ENCODE data around the gene PDSS2. TPM values are rescaled to one million over a fixed set of nuclear protein-coding genes. Genes with fewer than 3 reads are reported as not detected.
"Not testable (repeated sequence)": the region's sequence is repeated elsewhere in the genome, so short reads cannot be mapped to it uniquely, and the experiment has no call there.

PDSS2 gene
- polyA plus RNA-seq, 1 donor from 2014 or later: 4.6 TPM

- H3K36me3 ChIP-seq (ENCODE audit: insufficient read depth, low read length): no peaks in the 10 kb centered on the region
- no peak for TF ChIP-seq CTCF (IDR thresholded peaks at IDR 0.05; ENCODE audit: poor library complexity, severe bottlenecking)
- TF ChIP-seq POLR2AphosphoS5 (IDR thresholded peaks at IDR 0.05): no peak
- TF ChIP-seq EP300 (conservative IDR thresholded peaks at IDR 0.05; ENCODE audit: poor library complexity, severe bottlenecking): no peak
- no peak for TF ChIP-seq MXI1 (conservative IDR thresholded peaks at IDR 0.05; ENCODE audit: poor library complexity, severe bottlenecking)
- TF ChIP-seq TAF1 (IDR thresholded peaks at IDR 0.05; ENCODE audit: low read depth): no peak
- no peak for TF ChIP-seq EZH2 (IDR thresholded peaks at IDR 0.05; ENCODE audit: borderline replicate concordance, insufficient read depth, low read length, poor library complexity, severe bottlenecking)
- TF ChIP-seq SMC3 (conservative IDR thresholded peaks at IDR 0.05; ENCODE audit: poor library complexity): no peak
- no peak for TF ChIP-seq RAD21 (conservative IDR thresholded peaks at IDR 0.05)
- no peak for TF ChIP-seq REST (IDR thresholded peaks at IDR 0.05; ENCODE audit: borderline replicate concordance)
These were observed 287.9 kb downstream of the PDSS2 start for GRCh38 chr6:107171513-107171912.

GRCh38 chr6:107164299-107164698 lies 295.1 kb downstream of the PDSS2 start:
- H3K9ac ChIP-seq (ENCODE audit: low read length); H3K4me3 ChIP-seq (ENCODE audit: low read length); H2AFZ ChIP-seq (ENCODE audit: low read depth, low read length); H3K27me3 ChIP-seq (ENCODE audit: insufficient read depth, low read depth, low read length); H3K9me3 ChIP-seq (ENCODE audit: low read length); H3K36me3 ChIP-seq (ENCODE audit: insufficient read depth, low read length); H3K79me2 ChIP-seq (replicated peaks; ENCODE audit: insufficient read depth, low read length); H3K4me2 ChIP-seq (ENCODE audit: low read length); H4K20me1 ChIP-seq (ENCODE audit: insufficient read depth); H3K9me2 ChIP-seq (ENCODE audit: insufficient read depth, low read length); H3K27ac ChIP-seq (ENCODE audit: low read length); H3F3A ChIP-seq (ENCODE audit: insufficient read depth, low read length, poor library complexity, severe bottlenecking): not testable (repeated sequence)

More at GRCh38 chr6:107171513-107171912, 287.9 kb downstream of the PDSS2 start:
- H4K20me1 ChIP-seq (ENCODE audit: insufficient read depth): no peaks in the 10 kb centered on the region
- no peaks in the 10 kb centered on the region for H3F3A ChIP-seq (ENCODE audit: insufficient read depth, low read length, poor library complexity, severe bottlenecking)
- no peak overlapping the region for H3K9ac ChIP-seq (ENCODE audit: low read length)
- no peaks in the 10 kb centered on the region for H3K9me3 ChIP-seq (ENCODE audit: low read length)
- no peaks in the 10 kb centered on the region for H3K79me2 ChIP-seq (replicated peaks; ENCODE audit: insufficient read depth, low read length)
- no peaks in the 10 kb centered on the region for H3K27me3 ChIP-seq (ENCODE audit: insufficient read depth, low read depth, low read length)
- no peaks in the 10 kb centered on the region for H3K9me2 ChIP-seq (ENCODE audit: insufficient read depth, low read length)
- H3K27ac ChIP-seq (ENCODE audit: low read length): no peak overlapping the region
- H3K4me2 ChIP-seq (ENCODE audit: low read length): no peak overlapping the region
- no peak overlapping the region for H3K4me3 ChIP-seq (ENCODE audit: low read length)
- no peak overlapping the region for H2AFZ ChIP-seq (ENCODE audit: low read depth, low read length)

GRCh38 chr6:107161521-107161920 lies 297.8 kb downstream of the PDSS2 start:
- no peak overlapping the region for H3K9ac ChIP-seq (ENCODE audit: low read length)
- no peak for TF ChIP-seq RAD21 (conservative IDR thresholded peaks at IDR 0.05)
- no peak overlapping the region for H3K27ac ChIP-seq (ENCODE audit: low read length)
- no peaks in the 10 kb centered on the region for H3K27me3 ChIP-seq (ENCODE audit: insufficient read depth, low read depth, low read length)
- no peak overlapping the region for H3K4me2 ChIP-seq (ENCODE audit: low read length)
- H2AFZ ChIP-seq (ENCODE audit: low read depth, low read length): no peak overlapping the region
- no peaks in the 10 kb centered on the region for H4K20me1 ChIP-seq (ENCODE audit: insufficient read depth)
- H3K9me2 ChIP-seq (ENCODE audit: insufficient read depth, low read length): no peaks in the 10 kb centered on the region
- no peak overlapping the region for H3K4me3 ChIP-seq (ENCODE audit: low read length)
- no peaks in the 10 kb centered on the region for H3F3A ChIP-seq (ENCODE audit: insufficient read depth, low read length, poor library complexity, severe bottlenecking)
- H3K9me3 ChIP-seq (ENCODE audit: low read length): no peaks in the 10 kb centered on the region
- H3K79me2 ChIP-seq (replicated peaks; ENCODE audit: insufficient read depth, low read length): no peaks in the 10 kb centered on the region
- no peaks in the 10 kb centered on the region for H3K36me3 ChIP-seq (ENCODE audit: insufficient read depth, low read length)
